B cell (primary cell): ENCODE results near the gene RNF44.

Experiments used
- CTCF ChIP-seq: fragments of 200-600 bp; IDR thresholded peaks from one replicate; pipeline ENCODE4 v1.8.0; 2022; ENCODE audit warnings: antibody characterized with exemption, mild to moderate bottlenecking
- EZH2 ChIP-seq: IDR thresholded peaks from 2 replicates; pipeline ENCODE4 v1.6.1; 2012; ENCODE audit warnings: borderline replicate concordance, low read depth, mild to moderate bottlenecking, moderate library complexity, low read length; ENCODE audit not compliant: insufficient read depth, poor library complexity, severe bottlenecking

GRCh38 chr5:176529741-176530141, 7.5 kb downstream of the RNF44 start:
- TF ChIP-seq CTCF (no peak), EZH2 (no peak)
